K562 (cell line): Measurements from ENCODE around the gene CFAP92. TPM values are rescaled to one million over a fixed set of nuclear protein-coding genes. Genes with fewer than 3 reads are reported as not detected.

Source experiments
- ATAC-seq: fragments of 200-7000 bp; cut with Tn5 transposase; 3 replicates; pipeline ENCODE4 v1.9.1; 2020; ENCODE audit warnings: moderate library complexity
- BruUV-seq: library from RNA; stranded (reverse); fragments of 400-500 nt; replicated peaks from 2 replicates; lab custom pipeline; 2021; lab: Mats Ljungman, UMichigan
- CTCF ChIA-PET: fragments of 300-600 bp; formaldehyde crosslinking; extraction: SDS; loops from one replicate; lab custom pipeline; 2021; ENCODE audit warnings: low intra/inter-chr PET ratio; lab: Yijun Ruan, JAX
- POLR2A ChIA-PET: fragments of 300-600, 350-650 bp; sonication (Branson Sonifier 250); formaldehyde crosslinking; extraction: SDS; loops from one replicate; lab custom pipeline; 2021; ENCODE audit warnings: antibody characterized with exemption, inconsistent platforms; lab: Yijun Ruan, JAX
- DNase-seq, 4 experiments: peaks; one replicate each; pipeline versions ENCODE4 v3.0.0 to v3.0.0-alpha.2; 2011 to 2018; ENCODE audit warnings: low spot score in 3 of 4, mixed read lengths in 3 of 4; ENCODE audit errors: extremely low read depth in 1 of 4
- FAIRE-seq: peaks from 2 replicates; lab custom pipeline; 2011; peaks lifted over from hg19 to GRCh38; lab: Jason Lieb, UNC
- H2AFZ ChIP-seq: 2 replicates; pipeline ENCODE4 v1.6.0; 2011; ENCODE audit warnings: low read depth, low read length, control low read depth, inconsistent platforms
- H3K27ac ChIP-seq: fragments of 200-600 bp; 3 replicates; pipeline ENCODE4 v1.8.0; 2011; ENCODE audit warnings: low read depth, mild to moderate bottlenecking, control low read depth, inconsistent platforms, low read length, moderate library complexity, mixed read lengths; ENCODE audit errors: extremely low read depth
- H3K27me3 ChIP-seq, 2 experiments: fragments of 300-600 bp in 1 of 2; 2 replicates in 1 of 2; 3 replicates in 1 of 2; pipeline versions ENCODE4 v1.6.0 to v1.8.0; 2011; ENCODE audit warnings: inconsistent platforms in 2 of 2, low read length in 2 of 2, mild to moderate bottlenecking in 1 of 2, mixed read lengths in 1 of 2, moderate library complexity in 1 of 2; ENCODE audit not compliant: control insufficient read depth in 2 of 2, insufficient read depth in 2 of 2
- H3K36me3 ChIP-seq: fragments of 300-600 bp; 3 replicates; pipeline ENCODE4 v1.8.0; 2011; ENCODE audit warnings: mild to moderate bottlenecking, low read length, inconsistent platforms; ENCODE audit not compliant: control insufficient read depth, insufficient read depth
- H3K4me1 ChIP-seq, 2 experiments: fragments of 200-600 bp in 1 of 2; replicated peaks in 1 of 2; 2 replicates in 1 of 2; 3 replicates in 1 of 2; pipeline versions ENCODE4 v1.5.1 to v1.8.0; 2011; ENCODE audit warnings: inconsistent platforms in 2 of 2, low read length in 2 of 2, mild to moderate bottlenecking in 1 of 2, mixed read lengths in 1 of 2, moderate library complexity in 1 of 2; ENCODE audit not compliant: control insufficient read depth in 2 of 2, insufficient read depth in 2 of 2
- H3K4me2 ChIP-seq: 2 replicates; pipeline ENCODE4 v1.6.1; 2011; ENCODE audit warnings: low read length, control low read depth, inconsistent platforms, mixed read lengths; ENCODE audit not compliant: insufficient read depth
- H3K4me3 ChIP-seq: fragments of 200-600 bp; sonication (generic), shearing (Covaris generic); 2 replicates; pipeline ENCODE4 v1.5.1; 2016; ENCODE audit warnings: control low read depth, inconsistent platforms
- H3K79me2 ChIP-seq: fragments of 200-600 bp; 3 replicates; pipeline ENCODE4 v1.8.0; 2011; ENCODE audit warnings: low read length, inconsistent platforms; ENCODE audit not compliant: control insufficient read depth, insufficient read depth
- H3K9ac ChIP-seq, 2 experiments: 2 replicates each; pipeline versions ENCODE4 v1.6.0 to v1.6.1; 2011; ENCODE audit warnings: low read depth in 2 of 2, low read length in 2 of 2, control low read depth in 1 of 2, inconsistent platforms in 1 of 2, mild to moderate bottlenecking in 1 of 2, mixed read lengths in 1 of 2; ENCODE audit not compliant: insufficient read depth in 1 of 2
- H3K9me1 ChIP-seq: one replicate; pipeline ENCODE4 v1.6.0; 2011; ENCODE audit warnings: inconsistent platforms, mild to moderate bottlenecking, low read length, moderate library complexity; ENCODE audit not compliant: control insufficient read depth, insufficient read depth
- H3K9me3 ChIP-seq: replicated peaks from 2 replicates; pipeline ENCODE4 v1.5.1; 2011; ENCODE audit warnings: low read depth, low read length, inconsistent platforms; ENCODE audit not compliant: control insufficient read depth, insufficient read depth
- H4K20me1 ChIP-seq: replicated peaks from 2 replicates; pipeline ENCODE4 v1.6.1; 2011; ENCODE audit warnings: low read length, inconsistent platforms, mixed read lengths; ENCODE audit not compliant: control insufficient read depth, insufficient read depth
- MEF2D ChIP-seq: conservative IDR thresholded peaks from 2 replicates; pipeline ENCODE4 v1.6.1; 2016; ENCODE audit warnings: low read depth, missing genetic modification characterization, missing compliant biosample characterization
- RBM22 ChIP-seq: fragments of 200-400 bp; formaldehyde crosslinking; IDR thresholded peaks from 2 replicates; pipeline ENCODE4 v1.6.1; 2018; ENCODE audit warnings: low read length, low read depth; ENCODE audit not compliant: poor library complexity, severe bottlenecking
- TGIF2 ChIP-seq: sonication (generic); formaldehyde crosslinking; IDR thresholded peaks from 2 replicates; pipeline ENCODE4 v1.8.1; 2022; ENCODE audit warnings: mild to moderate bottlenecking, missing genetic modification reagents, moderate library complexity
- ZNF347 ChIP-seq: fragments of 450-650 bp; formaldehyde crosslinking; IDR thresholded peaks from 2 replicates; pipeline ENCODE4 v1.4.0; 2020; ENCODE audit warnings: low read depth, mild to moderate bottlenecking, moderate library complexity
- WGBS: fragments of 100-300 bp; shearing (Covaris generic); methylation state at CpG from one replicate; pipeline ENCODE4 v1.1.6; 2016; ENCODE audit warnings: low coverage, mixed read lengths; ENCODE audit not compliant: insufficient coverage; ENCODE audit errors: missing lambda C conversion rate; 5-methylcytosine and 5-hydroxymethylcytosine counted together
- in situ Hi-C: fragments of 300-500 bp; cut with MboI; formaldehyde crosslinking; loops from 4 replicates; pipeline ENCODE4 v1.15.0; 2018; ENCODE audit warnings: inconsistent platforms, mixed read lengths
- intact Hi-C: fragments of 100-400 bp; cut with micrococcal nuclease; formaldehyde crosslinking; loops from 2 replicates; pipeline ENCODE4 v1.14.2; 2022
- polyA plus RNA-seq, 8 experiments: library from polyadenylated mRNA; depleted of rRNA in 4 of 8; stranded (reverse) in 5 of 8; unstranded in 3 of 8; fragments of >200 nt; fragmentation: Nextera tagmentation in 2 of 8; fragmentation: Illumina TruSeq in 1 of 8; extraction: Ambion mirVana in 2 of 8; extraction: Trizol in 1 of 8; gene quantifications; 2 replicates each; pipeline versions ENCODE4 v1.2.1 to v1.2.3, GENCODE V29; 2011 to 2014; ENCODE audit warnings: inconsistent platforms in 1 of 8, missing spikeins in 1 of 8
- total RNA-seq, 7 experiments: library from RNA; depleted of rRNA in 6 of 7; stranded (reverse); fragments of >200 nt in 6 of 7; fragmentation: Illumina TruSeq in 2 of 7; extraction: Trizol in 2 of 7; gene quantifications; 2 replicates each; pipeline versions ENCODE4 v1.2.1 to v1.2.3, GENCODE V29; 2011 to 2021; ENCODE audit warnings: low replicate concordance in 1 of 7
- TF ChIP-seq, protein P1 (sequence below): fragments of 250-450 bp; sonication (Bioruptor Pico); IDR thresholded peaks from 2 replicates; pipeline ENCODE4 v1.4.0; 2020; ENCODE audit warnings: mild to moderate bottlenecking, moderate library complexity
- TF ChIP-seq, protein P2 (sequence below), 2 experiments: fragments of 450-650 bp; IDR thresholded peaks; 2 replicates each; pipeline ENCODE4 v1.6.1; 2018; ENCODE audit warnings: mild to moderate bottlenecking in 2 of 2, low read depth in 1 of 2; ENCODE audit not compliant: partially characterized antibody in 2 of 2

The CFAP92 gene
- total and polyA plus RNA-seq, 9 of the 15 experiments (the other 6 are each of a cell fraction or from before 2014, with no cell fraction given) = 0.06 to 0.62 (median 0.36) TPM

DNA sequence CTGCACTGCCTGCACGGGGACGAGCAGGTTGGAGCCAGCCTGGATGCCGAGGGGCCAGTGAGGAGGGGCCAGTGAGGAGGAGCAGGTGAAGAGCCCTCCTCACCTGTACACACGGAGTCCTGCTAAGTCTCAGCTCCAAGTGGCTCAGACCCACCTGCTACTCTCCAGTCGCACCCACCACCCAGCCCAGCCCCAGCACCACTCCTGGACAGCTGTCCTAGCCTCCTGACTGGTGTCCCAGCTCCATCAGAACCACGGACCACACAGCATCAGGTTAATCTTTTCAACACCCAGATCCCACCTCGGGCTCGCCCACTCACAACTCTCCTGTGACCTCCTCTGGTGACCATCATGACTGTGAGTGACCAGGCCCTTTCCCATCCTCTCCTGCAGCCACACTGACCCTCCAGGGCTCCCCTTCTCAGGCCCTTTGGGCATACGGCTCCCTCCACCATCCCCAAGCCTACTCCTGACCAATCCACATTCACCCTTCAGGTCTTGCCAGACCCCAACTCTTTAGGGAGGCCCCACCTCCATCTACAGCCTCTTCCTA is 21.0 kb upstream of the CFAP92 start (continued):
- TF ChIP-seq, protein P1, sequence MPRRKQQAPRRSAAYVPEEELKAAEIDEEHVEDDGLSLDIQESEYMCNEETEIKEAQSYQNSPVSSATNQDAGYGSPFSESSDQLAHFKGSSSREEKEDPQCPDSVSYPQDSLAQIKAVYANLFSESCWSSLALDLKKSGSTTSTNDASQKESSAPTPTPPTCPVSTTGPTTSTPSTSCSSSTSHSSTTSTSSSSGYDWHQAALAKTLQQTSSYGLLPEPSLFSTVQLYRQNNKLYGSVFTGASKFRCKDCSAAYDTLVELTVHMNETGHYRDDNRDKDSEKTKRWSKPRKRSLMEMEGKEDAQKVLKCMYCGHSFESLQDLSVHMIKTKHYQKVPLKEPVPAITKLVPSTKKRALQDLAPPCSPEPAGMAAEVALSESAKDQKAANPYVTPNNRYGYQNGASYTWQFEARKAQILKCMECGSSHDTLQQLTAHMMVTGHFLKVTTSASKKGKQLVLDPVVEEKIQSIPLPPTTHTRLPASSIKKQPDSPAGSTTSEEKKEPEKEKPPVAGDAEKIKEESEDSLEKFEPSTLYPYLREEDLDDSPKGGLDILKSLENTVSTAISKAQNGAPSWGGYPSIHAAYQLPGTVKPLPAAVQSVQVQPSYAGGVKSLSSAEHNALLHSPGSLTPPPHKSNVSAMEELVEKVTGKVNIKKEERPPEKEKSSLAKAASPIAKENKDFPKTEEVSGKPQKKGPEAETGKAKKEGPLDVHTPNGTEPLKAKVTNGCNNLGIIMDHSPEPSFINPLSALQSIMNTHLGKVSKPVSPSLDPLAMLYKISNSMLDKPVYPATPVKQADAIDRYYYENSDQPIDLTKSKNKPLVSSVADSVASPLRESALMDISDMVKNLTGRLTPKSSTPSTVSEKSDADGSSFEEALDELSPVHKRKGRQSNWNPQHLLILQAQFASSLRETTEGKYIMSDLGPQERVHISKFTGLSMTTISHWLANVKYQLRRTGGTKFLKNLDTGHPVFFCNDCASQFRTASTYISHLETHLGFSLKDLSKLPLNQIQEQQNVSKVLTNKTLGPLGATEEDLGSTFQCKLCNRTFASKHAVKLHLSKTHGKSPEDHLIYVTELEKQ (CRISPR knock-in tag) = no peak

DNA sequence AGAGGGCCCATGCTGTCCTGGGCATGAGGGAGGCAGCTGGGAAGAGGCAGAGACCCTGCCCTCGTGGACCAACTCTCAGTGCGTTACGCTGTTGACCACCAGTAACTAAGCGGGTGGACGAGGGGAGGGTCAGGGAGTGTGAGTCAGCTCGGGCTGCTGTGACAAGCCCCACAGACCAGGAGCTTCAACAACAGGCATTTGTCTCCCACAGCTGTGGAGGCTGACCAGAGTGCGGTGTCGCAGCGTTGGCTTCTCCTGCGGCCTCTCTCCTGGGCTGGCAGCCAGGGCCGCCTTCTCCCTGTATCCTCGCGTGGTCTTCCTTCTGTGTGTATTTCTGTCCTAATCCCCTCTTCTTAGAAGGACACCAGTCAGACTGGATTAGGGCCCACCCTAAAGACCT is 20.3 kb upstream of the CFAP92 start:
- intact Hi-C loops (no loop called here), in situ Hi-C loops (no loop called here)
- H3K27ac ChIP-seq = no peak overlapping the region
- ATAC-seq = no peak
- WGBS = 84% methylated on average over 9 of the region's 13 CpGs
- no peak for DNase-seq
- no peaks in the 10 kb centered on the region for H3K36me3 ChIP-seq
- TF ChIP-seq RBM22 (no peak), MEF2D (tag) (no peak), ZNF347 (CRISPR knock-in tag) (no peak), TGIF2 (no peak)
- TF ChIP-seq, protein P2, sequence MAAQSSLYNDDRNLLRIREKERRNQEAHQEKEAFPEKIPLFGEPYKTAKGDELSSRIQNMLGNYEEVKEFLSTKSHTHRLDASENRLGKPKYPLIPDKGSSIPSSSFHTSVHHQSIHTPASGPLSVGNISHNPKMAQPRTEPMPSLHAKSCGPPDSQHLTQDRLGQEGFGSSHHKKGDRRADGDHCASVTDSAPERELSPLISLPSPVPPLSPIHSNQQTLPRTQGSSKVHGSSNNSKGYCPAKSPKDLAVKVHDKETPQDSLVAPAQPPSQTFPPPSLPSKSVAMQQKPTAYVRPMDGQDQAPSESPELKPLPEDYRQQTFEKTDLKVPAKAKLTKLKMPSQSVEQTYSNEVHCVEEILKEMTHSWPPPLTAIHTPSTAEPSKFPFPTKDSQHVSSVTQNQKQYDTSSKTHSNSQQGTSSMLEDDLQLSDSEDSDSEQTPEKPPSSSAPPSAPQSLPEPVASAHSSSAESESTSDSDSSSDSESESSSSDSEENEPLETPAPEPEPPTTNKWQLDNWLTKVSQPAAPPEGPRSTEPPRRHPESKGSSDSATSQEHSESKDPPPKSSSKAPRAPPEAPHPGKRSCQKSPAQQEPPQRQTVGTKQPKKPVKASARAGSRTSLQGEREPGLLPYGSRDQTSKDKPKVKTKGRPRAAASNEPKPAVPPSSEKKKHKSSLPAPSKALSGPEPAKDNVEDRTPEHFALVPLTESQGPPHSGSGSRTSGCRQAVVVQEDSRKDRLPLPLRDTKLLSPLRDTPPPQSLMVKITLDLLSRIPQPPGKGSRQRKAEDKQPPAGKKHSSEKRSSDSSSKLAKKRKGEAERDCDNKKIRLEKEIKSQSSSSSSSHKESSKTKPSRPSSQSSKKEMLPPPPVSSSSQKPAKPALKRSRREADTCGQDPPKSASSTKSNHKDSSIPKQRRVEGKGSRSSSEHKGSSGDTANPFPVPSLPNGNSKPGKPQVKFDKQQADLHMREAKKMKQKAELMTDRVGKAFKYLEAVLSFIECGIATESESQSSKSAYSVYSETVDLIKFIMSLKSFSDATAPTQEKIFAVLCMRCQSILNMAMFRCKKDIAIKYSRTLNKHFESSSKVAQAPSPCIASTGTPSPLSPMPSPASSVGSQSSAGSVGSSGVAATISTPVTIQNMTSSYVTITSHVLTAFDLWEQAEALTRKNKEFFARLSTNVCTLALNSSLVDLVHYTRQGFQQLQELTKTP (IDR thresholded peaks at IDR 0.05; ENCODE audit: low read depth in 1 of 2, partially characterized antibody in 2 of 2) = no peak
- no peaks in the 10 kb centered on the region for H3K79me2 ChIP-seq
- H3K9me1 ChIP-seq = peaks cover 3% of the 10 kb centered on the region
- peaks cover 24 to 36% of the 10 kb centered on the region in 2 experiments for H3K4me1 ChIP-seq
- H2AFZ ChIP-seq = no peak overlapping the region
- ChIA-PET CTCF (no interaction called here), POLR2A (no interaction called here)
- no peak overlapping the region for H3K4me2 ChIP-seq
- H3K9ac ChIP-seq = no peak overlapping the region
- no peaks in the 10 kb centered on the region for H3K9me3 ChIP-seq
- H4K20me1 ChIP-seq = 0 out of 2 replicates have a peak, but pooled peaks cover 10% of the 10 kb centered on the region
- no peak overlapping the region for H3K4me3 ChIP-seq
- H3K27me3 ChIP-seq = no peaks in the 10 kb centered on the region
- FAIRE-seq = no peak
- BruUV-seq = no TSS peak
